Body of pancreas (tissue), 4 donors: ENCODE measurements around the gene ZNF429. TPM values are rescaled to one million over a fixed set of nuclear protein-coding genes. Genes with fewer than 3 reads are reported as not detected.

Experiments used
- ATAC-seq: fragments of 150-250 bp; one replicate; pipeline ENCODE4 v1.9.1; 2016
- DNase-seq, 4 donors: peaks; one replicate each; pipeline ENCODE4 v3.0.0-alpha.2; 2019
- H3K27ac ChIP-seq, 4 donors: fragments of 200-600 bp; sonication (generic); 1 replicate in 3 of 4; 2 replicates in 1 of 4; pipeline versions ENCODE4 v1.5.1 to v1.6.1; 2016 to 2019; ENCODE audit warnings: mild to moderate bottlenecking in 1 of 4, mixed read lengths in 1 of 4, moderate library complexity in 1 of 4
- H3K27me3 ChIP-seq, 2 donors: fragments of 200-600 bp; sonication (generic); one replicate each; pipeline ENCODE4 v1.6.0; 2016; ENCODE audit warnings: mild to moderate bottlenecking in 1 of 2
- H3K36me3 ChIP-seq, 2 donors: fragments of 200-600 bp; sonication (generic); replicated peaks in 1 of 2; 2 replicates each; pipeline ENCODE4 v1.5.1; 2016; ENCODE audit warnings: low read depth in 2 of 2; ENCODE audit not compliant: insufficient read depth in 1 of 2
- H3K4me1 ChIP-seq: fragments of 200-600 bp; sonication (generic); one replicate; pipeline ENCODE4 v1.6.0; 2016
- H3K4me3 ChIP-seq, 2 donors: fragments of 200-600 bp; sonication (generic); 1 replicate in 1 of 2; 2 replicates in 1 of 2; pipeline ENCODE4 v1.5.1; 2016 to 2019
- H3K9me3 ChIP-seq, 3 donors: fragments of 200-600 bp; sonication (generic); 1 replicate in 2 of 3; 2 replicates in 1 of 3; pipeline ENCODE4 v1.5.1; 2016
- POLR2A ChIP-seq, 3 donors: fragments of 450-650 bp; IDR thresholded peaks; one replicate each; pipeline ENCODE4 v1.6.1; 2016; ENCODE audit warnings: antibody characterized with exemption in 3 of 3, mild to moderate bottlenecking in 2 of 3
- WGBS, 2 donors: methylation state at CpG; one replicate each; pipeline ENCODE4 v1.1.5; 2017; 5-methylcytosine and 5-hydroxymethylcytosine counted together
- intact Hi-C: fragments of 100-400 bp; cut with DNase I; formaldehyde crosslinking; loops from one replicate; pipeline ENCODE4 v1.15.1; 2023
- total RNA-seq, 2 donors: library from RNA; depleted of rRNA; stranded (reverse); fragments of >200 nt; gene quantifications; one replicate each; pipeline ENCODE4 v1.1.0, GENCODE V29; 2016
- TF ChIP-seq, protein P1 (sequence below), 7 experiments: fragments of 450-650 bp in 4 of 7; fragments of 200-600 bp in 3 of 7; sonication (generic) in 3 of 7; IDR thresholded peaks; one replicate each; pipeline ENCODE4 v1.5.1; 2016 to 2019; ENCODE audit warnings: antibody characterized with exemption in 7 of 7

Gene ZNF429
- total RNA-seq, 2 donors from 2014 or later, result 21.5 to 55.7 TPM

GRCh38 chr19:21586311-21587116 is 81.1 kb downstream of the ZNF429 start:
- Histone ChIP-seq H3K4me3 (peak overlapping the region; percentile 82 to 98), H3K4me1 (peaks cover 76% of the 10 kb centered on the region), H3K27ac (peak overlapping the region; percentile 87 to 96 (median 95)), H3K27me3 (no peaks in the 10 kb centered on the region), H3K9me3 (no peaks in the 10 kb centered on the region), H3K36me3 (no peaks in the 10 kb centered on the region)
- 2 to 7% methylated on average over 8 to 45 of the region's 72 CpGs for WGBS, 2 donors
- peak; percentile 58 to 72 (median 64) for DNase-seq
- ATAC-seq, result peak; percentile 70
- TF ChIP-seq POLR2A (IDR thresholded peaks at IDR 0.05), result peak; percentile 50 to 82 (median 75)
- TF ChIP-seq, protein P1, sequence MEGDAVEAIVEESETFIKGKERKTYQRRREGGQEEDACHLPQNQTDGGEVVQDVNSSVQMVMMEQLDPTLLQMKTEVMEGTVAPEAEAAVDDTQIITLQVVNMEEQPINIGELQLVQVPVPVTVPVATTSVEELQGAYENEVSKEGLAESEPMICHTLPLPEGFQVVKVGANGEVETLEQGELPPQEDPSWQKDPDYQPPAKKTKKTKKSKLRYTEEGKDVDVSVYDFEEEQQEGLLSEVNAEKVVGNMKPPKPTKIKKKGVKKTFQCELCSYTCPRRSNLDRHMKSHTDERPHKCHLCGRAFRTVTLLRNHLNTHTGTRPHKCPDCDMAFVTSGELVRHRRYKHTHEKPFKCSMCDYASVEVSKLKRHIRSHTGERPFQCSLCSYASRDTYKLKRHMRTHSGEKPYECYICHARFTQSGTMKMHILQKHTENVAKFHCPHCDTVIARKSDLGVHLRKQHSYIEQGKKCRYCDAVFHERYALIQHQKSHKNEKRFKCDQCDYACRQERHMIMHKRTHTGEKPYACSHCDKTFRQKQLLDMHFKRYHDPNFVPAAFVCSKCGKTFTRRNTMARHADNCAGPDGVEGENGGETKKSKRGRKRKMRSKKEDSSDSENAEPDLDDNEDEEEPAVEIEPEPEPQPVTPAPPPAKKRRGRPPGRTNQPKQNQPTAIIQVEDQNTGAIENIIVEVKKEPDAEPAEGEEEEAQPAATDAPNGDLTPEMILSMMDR (IDR thresholded peaks at IDR 0.05), result peak in 1 of 7 experiments; percentile 3
- intact Hi-C loops, result no loop called here

DNA sequence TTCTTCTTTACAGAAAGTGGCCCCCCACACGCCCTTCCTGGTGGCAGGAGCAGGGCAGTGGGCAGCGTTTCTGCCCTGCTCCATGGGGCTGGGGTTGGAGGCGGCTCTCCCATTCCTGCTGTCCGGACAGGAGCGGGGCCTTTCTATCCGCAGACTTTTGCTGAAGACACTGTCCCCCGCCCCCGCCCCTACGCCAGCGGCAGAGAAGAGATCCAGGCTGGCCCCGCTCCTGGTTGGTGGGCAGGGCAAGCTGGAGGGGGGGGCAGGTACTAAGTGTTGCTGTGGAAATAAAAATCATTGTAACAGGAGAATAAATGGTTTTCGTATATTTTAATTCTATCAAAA is 81.7 kb downstream of the ZNF429 start:
- intact Hi-C loops, result no loop called here
- 6 to 10% methylated on average over 8 to 11 of the region's 12 CpGs for WGBS, 2 donors
- H3K27me3 ChIP-seq, result no peaks in the 10 kb centered on the region
- DNase-seq (peak; percentile 31 to 58 (median 36)), ATAC-seq (peak; percentile 23)
- H3K4me3 ChIP-seq, result peak overlapping the region; percentile 82 to 98
- TF ChIP-seq, protein P1 (IDR thresholded peaks at IDR 0.05), result no peak
- no peak for TF ChIP-seq POLR2A (IDR thresholded peaks at IDR 0.05)
- no peaks in the 10 kb centered on the region for H3K36me3 ChIP-seq
- H3K4me1 ChIP-seq, result peaks cover 70% of the 10 kb centered on the region
- H3K9me3 ChIP-seq, result no peaks in the 10 kb centered on the region
- peak overlapping the region; percentile 87 to 96 (median 95) for H3K27ac ChIP-seq

DNA sequence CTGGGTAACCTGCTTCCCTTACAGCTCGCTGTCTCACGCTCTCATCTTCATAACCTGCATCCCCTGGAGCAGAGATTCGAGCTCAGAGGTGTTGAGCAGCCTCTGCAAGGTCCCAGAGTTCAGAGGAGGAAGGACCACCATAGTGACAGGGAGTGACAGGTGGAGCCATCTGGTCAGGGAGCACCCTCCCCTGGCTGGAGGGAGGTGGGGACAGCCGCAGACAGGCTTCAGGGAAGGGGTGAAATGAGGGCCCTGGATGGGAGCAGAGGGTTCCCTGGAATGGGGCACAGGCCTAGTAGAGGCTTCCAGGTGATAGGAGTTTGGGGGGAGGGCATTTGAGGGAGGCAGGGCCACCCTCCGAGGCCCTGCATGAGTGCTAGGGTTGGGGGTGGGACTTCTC is 82.1 kb downstream of the ZNF429 start:
- intact Hi-C loops, result no loop called here
- DNase-seq (no peak), ATAC-seq (no peak)
- H3K27ac ChIP-seq, result peak overlapping the region; percentile 87 to 96 (median 95)
- no peaks in the 10 kb centered on the region for H3K27me3 ChIP-seq
- H3K9me3 ChIP-seq, result no peaks in the 10 kb centered on the region
- peak overlapping the region in 1 of 2 donors; percentile 82 for H3K4me3 ChIP-seq
- WGBS, 2 donors, result 24 to 32% methylated on average over 5 of the region's 5 CpGs
- H3K36me3 ChIP-seq, result no peaks in the 10 kb centered on the region
- H3K4me1 ChIP-seq, result peaks cover 65% of the 10 kb centered on the region
- TF ChIP-seq, protein P1 (IDR thresholded peaks at IDR 0.05), result no peak
- TF ChIP-seq POLR2A (IDR thresholded peaks at IDR 0.05), result no peak

GRCh38 chr19:21588065-21588601 is 82.7 kb downstream of the ZNF429 start:
- H3K9me3 ChIP-seq, result no peaks in the 10 kb centered on the region
- ATAC-seq (peak; percentile 34), DNase-seq (peak; percentile 48 to 73 (median 49))
- intact Hi-C loops, result no loop called here
- TF ChIP-seq, protein P1 (IDR thresholded peaks at IDR 0.05), result no peak
- TF ChIP-seq POLR2A (IDR thresholded peaks at IDR 0.05), result peak in 1 of 3 donors; percentile 24
- 31% methylated on average over 5 to 7 of the region's 7 CpGs for WGBS, 2 donors
- no peaks in the 10 kb centered on the region for H3K36me3 ChIP-seq
- H3K4me3 ChIP-seq, result no peak overlapping the region
- H3K27ac ChIP-seq, result peak overlapping the region in 3 of 4 donors; percentile 94 to 96 (median 96)
- H3K4me1 ChIP-seq, result peaks cover 65% of the 10 kb centered on the region
- no peaks in the 10 kb centered on the region for H3K27me3 ChIP-seq
